Stimulated activated CD8-positive, alpha-beta memory T cell treated with anti-CD3 and anti-CD28 coated beads, Interleukin-4, amount 100 ng/mL, for 4 hours (primary cell): ENCODE data around the gene PRPS1.
"Not testable (repeated sequence)": the region's sequence is repeated elsewhere in the genome, so short reads cannot be mapped to it uniquely, and the experiment has no call there.

Experiments
- DNase-seq, 2 donors: peaks; one replicate each; pipeline ENCODE4 v3.0.0-alpha.2; 2020; ENCODE audit warnings: low read depth in 2 of 2, low spot score in 1 of 2

Gene PRPS1

DNA sequence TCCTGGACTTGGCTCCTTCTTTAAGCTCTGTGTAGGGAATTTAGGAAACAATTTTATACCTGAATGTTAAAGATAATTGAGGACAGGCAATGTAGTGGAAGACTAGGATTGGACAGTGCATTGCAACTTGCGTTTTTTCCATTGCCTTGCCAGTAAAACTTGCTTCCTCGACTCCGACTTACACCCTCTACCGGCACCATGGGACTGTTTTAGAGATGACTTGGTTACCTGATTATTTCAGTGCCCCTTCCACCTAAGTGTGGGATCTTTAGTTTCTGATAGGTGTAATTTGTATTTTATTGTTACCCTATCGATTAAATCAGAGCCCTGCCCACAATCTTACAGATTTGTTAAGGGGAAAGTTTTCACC, 1.2 kb downstream of the PRPS1 start:
- no peak for DNase-seq

DNA sequence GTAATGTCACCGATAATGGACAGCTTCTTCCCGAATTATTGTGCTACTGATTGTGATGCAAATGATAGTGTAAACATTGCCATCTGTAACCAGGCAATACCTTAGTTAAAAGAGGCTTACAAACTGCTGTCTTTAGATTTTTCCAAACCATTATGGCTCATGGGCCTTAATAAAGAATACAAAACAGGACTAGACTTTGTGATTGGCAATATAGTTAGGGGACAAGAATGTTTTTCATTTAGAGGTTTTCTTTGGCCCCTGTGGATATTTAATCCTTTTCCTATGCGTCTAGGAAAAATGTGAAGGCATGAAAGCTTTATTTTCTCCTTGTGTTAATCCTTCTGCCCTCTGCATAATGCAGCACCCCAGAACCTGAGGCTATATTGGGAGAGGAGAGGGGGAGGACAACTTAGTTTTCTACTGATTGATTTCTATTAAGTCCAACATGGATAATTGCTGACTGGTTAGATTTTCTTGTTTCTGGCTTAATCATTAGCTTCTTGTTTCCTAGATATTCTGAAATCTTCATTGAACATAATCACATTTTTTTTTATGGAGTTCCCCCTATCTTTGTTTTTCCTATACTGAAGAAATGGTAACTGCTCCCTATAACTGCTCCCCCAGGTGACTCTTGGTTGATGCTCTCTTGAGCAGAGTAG, 1.9 kb downstream of the PRPS1 start:
- no peak for DNase-seq

DNA sequence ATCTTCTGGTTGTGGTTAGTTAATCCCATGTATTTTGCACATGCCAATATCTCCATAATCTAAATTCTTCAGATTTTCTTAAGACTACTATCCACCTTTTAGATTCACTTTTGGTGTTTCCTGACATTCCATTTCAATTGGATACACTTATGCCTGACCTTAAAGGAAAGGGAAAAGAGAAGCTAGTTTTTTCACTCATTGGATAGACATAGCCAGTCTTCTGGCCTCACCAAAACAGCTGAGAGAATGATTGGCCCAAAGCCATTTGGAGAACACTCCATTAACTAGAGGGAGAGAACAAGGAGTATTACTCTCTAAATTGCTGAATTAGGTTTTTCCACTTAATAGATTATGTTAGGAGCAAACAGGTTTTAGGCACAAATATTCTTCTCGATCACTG, 4.0 kb downstream of the PRPS1 start:
- no peak for DNase-seq

DNA sequence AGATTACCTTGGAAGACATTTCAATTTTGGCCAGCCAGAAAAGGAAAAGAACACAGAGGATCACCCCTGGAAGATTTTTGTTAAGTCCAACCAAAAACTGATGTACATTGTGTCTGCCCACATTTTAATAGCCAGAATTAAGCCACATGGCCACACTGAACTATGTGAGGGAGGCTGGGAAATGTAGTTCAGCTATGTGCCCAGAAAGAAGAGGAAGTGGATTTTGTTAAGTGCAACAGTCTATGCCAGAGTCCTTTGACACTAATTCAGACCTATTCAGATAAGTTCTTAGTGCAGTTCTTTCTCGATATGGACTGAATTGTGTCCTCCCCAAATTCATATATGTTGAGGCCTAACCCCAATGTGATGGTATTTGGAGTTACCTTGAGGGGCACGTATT, 18.4 kb downstream of the PRPS1 start:
- DNase-seq = no peak

DNA sequence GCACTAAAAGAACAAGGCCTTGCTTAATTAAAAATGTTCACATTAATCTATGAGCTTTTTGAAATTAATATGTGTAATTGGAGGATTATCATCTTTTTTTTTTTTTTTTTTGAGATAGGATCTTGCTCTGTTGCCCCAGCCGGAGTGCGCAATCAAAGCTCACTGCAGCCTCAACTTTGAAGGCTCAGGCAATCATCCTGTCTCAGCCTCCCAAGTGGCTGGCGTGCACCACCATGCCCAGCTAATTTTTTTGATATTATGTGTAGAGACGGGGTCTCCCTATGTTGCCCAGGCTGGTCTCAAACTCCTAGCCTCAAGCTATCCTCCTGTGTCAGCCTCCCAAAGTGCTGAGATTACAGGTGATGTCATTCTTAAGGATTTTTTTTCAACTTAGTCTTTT, 20.0 kb downstream of the PRPS1 start:
- no peak for DNase-seq

- no peak for DNase-seq
Measured at GRCh38 chrX:107654566-107654871, 26.2 kb downstream of the PRPS1 start.

DNA sequence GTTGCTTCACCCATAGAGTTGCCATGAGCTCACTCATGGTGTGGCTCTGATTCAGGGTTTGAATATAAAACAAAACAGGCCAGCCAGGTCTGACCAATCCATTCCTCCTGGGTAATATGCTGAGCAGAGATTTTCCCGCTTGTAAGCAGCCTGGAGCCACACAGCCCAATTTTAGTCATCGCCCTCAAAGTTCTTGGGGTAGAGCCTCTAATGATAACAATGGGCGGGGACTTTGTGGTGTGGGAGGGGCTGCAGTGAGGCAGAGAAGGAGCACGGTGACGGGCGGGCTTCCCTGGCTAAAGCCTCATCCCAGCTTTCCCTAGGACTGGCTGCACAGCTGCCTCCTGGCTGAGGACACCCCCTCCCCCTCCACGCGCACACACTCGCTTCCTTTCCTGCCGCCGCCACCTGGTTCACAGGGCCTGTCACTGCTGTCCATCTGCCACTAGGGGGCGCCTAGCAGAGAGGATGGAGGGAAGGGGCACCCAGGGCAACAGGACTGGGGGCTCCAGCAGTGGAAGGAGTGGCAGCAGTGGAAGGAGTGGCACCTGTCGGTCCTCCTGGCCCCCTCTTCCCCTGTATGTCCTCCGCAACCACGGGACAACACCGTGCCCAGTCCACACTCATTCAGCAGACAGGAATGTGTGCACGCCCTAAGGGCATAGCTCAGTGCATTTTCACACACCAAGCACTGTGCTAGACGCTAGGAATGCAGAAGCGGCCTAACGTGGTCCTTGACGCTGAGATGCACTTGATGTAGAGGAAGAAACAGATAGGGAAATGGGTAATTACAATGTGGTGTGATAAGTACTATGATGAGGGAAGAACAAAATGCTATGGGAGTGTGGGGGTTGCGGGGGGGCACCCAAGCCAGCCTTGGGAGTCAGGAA, 26.8 kb downstream of the PRPS1 start:
- no peak for DNase-seq

- DNase-seq = no peak
Measured at GRCh38 chrX:107656978-107657377, 28.7 kb downstream of the PRPS1 start.

DNA sequence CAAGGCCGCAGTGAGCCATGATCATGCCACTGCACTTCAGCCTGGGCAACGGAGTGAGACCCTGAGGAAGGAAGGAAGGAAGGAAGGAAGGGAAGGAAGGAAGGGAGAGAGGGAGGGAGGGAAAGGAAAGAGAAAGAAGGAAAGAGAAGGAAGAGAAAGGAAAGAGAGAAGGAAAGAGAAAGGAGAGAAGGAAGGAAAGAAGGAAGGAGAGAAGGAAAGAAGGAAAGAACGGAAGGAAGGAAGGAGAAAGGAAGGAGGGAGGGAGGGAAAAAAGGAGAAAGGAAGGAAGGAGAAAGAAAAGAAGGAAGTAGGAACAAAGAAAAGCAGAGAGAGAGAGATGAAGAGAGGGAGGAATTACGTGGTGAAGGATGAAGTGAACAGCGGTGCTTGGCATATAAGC, 30.4 kb downstream of the PRPS1 start:
- DNase-seq = no peak

DNA sequence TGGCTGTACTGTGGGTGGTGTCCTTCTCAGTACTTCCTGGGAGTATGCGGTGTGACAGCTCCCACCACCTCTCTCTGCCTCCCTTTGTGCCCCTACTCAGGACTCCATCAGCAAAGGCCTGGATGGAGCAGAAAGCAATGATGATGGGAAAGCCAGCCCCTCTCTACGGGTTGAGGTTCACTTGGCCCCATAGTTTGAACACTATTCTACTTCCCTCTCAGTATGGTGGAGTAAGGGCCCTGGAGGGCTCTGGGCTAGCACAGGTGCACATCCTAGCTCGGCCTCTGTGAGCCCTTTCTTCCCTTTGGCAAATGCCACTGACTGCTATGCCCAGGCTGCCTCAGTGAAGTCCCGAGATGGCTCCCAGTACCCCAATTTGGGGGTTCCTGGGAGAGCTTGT, 31.0 kb downstream of the PRPS1 start:
- DNase-seq = no peak

- no peak for DNase-seq
Measured at GRCh38 chrX:107659768-107660167, 31.5 kb downstream of the PRPS1 start.

DNA sequence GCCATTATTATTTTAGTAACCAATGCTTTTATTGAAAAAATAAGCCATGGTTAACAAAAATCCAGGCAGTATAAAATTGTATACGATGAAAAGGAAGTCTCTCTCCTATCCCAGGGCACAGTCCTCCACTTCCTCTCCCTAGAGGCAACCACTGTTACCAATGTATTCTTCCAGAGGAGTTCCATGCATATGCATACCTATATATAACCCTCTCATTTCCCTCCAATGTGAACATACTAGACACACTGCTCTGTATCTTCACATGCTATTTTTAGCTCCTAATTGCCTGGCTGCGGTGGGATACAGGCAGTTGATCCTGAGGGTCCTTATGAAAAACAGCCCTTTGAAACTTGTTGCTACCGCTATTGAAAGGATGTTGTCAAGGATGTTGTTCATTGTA, 33.8 kb downstream of the PRPS1 start:
- DNase-seq = no peak

GRCh38 chrX:107662824-107663223, 34.5 kb downstream of the PRPS1 start:
- no peak for DNase-seq

DNA sequence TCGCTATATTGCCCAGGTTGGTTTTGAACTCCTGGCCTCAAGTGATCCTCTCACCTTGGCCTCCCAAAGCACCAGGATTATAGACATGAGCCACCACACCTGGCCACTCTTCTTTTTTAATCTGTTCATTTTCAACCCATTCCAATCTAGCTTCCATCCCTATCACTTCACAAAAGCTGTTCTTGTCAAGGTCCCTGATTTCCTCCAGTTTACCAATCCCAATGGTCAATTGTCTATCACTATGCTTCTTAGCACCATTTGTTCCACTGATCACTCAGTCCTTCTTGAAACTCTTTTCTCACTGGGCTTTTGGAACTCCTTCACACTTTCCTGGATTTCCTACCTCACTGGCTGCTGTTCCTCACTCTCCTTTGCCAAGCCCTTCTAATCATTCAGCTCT, 38.6 kb downstream of the PRPS1 start:
- DNase-seq = no peak

GRCh38 chrX:107667426-107667825, 39.1 kb downstream of the PRPS1 start:
- DNase-seq = no peak

- not testable (repeated sequence) for DNase-seq
Measured at GRCh38 chrX:107668710-107669109, 40.4 kb downstream of the PRPS1 start.

DNA sequence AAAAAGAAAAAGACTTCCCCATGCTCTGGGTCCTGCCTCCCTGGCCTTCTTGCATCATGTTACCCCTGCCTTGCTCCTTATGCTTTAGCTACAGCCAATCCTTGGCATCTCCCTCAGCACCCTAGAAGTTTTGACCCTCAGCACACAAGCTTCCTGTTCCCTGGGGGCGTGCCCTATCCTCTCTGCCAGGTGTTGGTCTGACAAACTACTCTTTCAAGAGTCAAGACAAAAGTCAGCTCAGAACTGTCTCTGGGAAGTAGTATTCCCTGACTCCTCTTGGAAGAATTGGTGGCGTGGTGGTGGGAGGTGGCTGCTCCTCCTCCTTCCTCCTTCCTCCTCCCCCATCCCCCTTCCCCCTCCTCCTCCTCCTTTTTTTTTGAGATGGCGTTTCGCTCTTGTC, 41.0 kb downstream of the PRPS1 start:
- DNase-seq = no peak

DNA sequence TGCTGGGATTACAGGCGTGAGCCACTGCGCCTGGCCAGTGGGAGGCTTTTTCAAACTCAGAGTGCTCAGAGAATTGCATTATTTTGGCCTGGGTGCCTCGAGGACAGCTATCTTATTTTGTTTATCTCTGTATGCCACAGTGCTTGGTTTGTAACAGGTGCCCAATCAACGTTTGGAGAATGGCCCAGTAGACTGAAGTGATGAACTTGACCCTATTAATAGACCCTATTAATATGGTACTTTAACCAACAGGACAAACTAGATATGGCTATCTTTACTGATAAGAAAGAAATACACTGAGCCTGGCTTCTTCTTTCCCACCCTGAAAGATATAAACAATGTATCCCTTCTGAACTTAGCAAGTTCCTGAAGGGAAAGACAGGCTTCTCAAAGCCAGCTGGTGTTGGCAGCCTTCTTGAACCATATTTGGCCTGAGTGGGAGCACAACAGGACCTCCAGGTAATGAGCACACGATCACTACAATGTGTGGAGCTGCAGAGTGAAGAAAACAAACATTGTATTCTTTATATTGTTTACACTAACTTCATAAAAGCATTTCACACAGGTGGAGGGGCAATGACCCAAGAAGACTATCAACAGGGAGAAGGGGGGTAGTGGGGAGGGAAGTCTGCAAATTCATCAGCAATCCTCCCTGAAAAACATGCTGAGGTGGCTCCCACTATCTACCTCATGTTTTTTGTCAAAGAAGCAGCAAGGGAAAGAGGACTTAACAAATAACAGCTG, 41.7 kb downstream of the PRPS1 start:
- DNase-seq = no peak

GRCh38 chrX:107671256-107671655, 42.9 kb downstream of the PRPS1 start:
- not testable (repeated sequence) for DNase-seq

DNA sequence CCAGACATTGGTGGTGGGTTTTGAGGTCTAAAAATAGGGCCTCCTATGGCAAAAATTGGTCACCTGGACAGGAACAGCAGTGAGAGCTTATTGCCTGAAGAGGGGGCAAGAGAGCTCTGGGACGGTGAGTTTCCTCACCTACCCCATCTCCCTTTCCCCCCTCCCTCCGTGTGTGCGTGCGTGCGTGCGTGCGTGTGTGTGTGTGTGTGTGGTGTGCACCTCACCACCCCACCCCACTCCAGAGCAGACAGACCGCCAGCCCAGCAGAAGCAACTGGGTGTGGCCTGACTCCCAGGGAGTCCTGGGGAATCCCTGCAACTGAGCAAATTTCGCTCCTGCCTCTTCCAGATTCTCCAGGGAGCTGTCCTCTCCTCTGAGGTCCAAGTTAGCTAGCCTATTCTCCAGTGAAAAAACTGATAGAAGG, 44.7 kb downstream of the PRPS1 start:
- peak in 1 of 2 donors; percentile 62 for DNase-seq

DNA sequence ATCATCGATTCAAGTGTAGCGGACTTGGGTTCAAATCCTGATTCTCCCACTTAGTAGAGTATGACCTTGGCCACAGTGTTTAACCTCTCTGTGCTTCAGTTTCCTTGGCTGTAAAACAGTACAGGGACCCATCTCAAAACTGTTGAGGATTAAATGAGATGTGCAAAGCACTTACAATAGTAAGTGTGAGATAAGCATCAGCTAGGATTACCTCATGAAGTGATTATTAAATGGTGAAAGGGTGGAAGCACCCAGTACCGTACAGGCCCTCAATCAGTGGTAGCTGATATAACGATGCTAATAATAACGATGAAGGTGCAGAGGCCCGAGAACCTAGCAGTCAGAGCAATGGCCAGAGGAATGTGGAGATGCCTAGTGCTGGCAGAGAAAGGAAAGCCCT, 45.1 kb downstream of the PRPS1 start:
- DNase-seq = no peak

- peak; percentile 58 to 88 for DNase-seq
Measured at GRCh38 chrX:107673933-107674479, 45.7 kb downstream of the PRPS1 start.
